Epithelial cell of proximal tubule (primary cell): ENCODE data around the gene CAMTA1. TPM values are rescaled to one million over a fixed set of nuclear protein-coding genes. Genes with fewer than 3 reads are reported as not detected.

Experiments
- DNase-seq: peaks from one replicate; pipeline ENCODE4 v3.0.0-alpha.2; 2011; ENCODE audit warnings: low read depth
- H3K4me3 ChIP-seq: 2 replicates; pipeline ENCODE4 v1.5.1; 2011; ENCODE audit warnings: low read depth, mild to moderate bottlenecking, low read length
- total RNA-seq: library from RNA; depleted of rRNA; stranded (reverse); fragments of >200 nt; gene quantifications from 2 replicates; pipeline ENCODE4 v1.2.3, GENCODE V29; 2015
- TF ChIP-seq, protein P1 (sequence below): conservative IDR thresholded peaks from 2 replicates; pipeline ENCODE4 v1.5.1; 2012; ENCODE audit warnings: low read depth, mild to moderate bottlenecking, low read length

Gene CAMTA1
- total RNA-seq, 1 donor from 2014 or later, result 79.2 TPM

DNA sequence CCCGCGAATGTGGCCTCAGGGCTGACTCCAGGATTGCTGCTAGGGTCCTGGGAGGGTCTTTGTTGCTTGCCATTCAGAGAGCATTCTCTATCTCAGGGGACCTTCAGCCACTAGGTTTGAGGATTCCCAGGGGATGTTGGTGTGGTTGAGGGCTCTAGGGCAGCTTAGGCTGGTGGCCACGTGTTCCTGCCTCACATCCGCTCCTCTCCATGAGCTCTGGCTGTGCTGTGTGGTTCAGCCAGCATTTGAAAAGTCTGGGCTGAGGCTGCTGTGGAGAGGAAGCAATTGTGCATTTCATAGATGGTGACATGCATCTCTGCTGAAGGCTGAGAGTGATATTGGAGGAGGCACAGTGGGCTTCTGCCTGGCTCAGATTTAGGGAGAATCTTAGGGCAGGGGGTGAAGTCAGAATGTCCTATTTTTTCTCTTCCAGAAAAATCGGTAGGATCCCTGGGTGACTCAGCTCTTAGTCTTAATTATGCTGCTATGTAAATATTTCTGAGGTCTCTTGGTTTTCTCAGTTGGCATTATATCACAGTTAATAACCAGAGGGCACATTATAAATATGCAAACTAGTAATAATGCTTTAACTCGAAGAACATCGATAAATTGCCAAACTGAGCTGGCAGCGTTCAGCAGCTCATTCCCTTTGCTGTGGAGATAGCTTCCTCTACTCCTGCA is 182.3 kb downstream of the CAMTA1 start:
- DNase-seq, result no peak
- no peak overlapping the region for H3K4me3 ChIP-seq
- TF ChIP-seq, protein P1, sequence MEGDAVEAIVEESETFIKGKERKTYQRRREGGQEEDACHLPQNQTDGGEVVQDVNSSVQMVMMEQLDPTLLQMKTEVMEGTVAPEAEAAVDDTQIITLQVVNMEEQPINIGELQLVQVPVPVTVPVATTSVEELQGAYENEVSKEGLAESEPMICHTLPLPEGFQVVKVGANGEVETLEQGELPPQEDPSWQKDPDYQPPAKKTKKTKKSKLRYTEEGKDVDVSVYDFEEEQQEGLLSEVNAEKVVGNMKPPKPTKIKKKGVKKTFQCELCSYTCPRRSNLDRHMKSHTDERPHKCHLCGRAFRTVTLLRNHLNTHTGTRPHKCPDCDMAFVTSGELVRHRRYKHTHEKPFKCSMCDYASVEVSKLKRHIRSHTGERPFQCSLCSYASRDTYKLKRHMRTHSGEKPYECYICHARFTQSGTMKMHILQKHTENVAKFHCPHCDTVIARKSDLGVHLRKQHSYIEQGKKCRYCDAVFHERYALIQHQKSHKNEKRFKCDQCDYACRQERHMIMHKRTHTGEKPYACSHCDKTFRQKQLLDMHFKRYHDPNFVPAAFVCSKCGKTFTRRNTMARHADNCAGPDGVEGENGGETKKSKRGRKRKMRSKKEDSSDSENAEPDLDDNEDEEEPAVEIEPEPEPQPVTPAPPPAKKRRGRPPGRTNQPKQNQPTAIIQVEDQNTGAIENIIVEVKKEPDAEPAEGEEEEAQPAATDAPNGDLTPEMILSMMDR, result no peak

DNA sequence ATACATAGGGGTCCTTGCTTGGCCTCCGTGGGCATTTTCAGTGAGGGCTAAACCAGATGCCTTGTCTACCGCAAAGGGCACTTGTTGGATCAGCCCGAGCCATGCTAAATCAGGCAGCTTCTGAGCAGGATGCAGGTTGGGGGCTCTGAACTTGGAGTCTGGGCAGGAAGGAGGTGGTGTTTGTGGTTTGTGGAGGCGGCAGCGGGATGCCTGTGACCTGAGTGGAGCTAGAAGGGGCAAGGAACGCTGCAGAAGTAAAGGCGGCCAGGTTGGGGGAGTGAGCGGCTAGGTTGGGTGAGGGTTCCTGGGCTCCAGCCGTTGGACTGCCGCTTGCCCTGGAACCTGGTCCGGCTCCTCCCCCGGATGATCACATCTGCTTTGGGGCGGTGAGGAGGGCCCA is 183.9 kb downstream of the CAMTA1 start:
- H3K4me3 ChIP-seq, result no peak overlapping the region
- TF ChIP-seq, protein P1, result no peak
- no peak for DNase-seq

DNA sequence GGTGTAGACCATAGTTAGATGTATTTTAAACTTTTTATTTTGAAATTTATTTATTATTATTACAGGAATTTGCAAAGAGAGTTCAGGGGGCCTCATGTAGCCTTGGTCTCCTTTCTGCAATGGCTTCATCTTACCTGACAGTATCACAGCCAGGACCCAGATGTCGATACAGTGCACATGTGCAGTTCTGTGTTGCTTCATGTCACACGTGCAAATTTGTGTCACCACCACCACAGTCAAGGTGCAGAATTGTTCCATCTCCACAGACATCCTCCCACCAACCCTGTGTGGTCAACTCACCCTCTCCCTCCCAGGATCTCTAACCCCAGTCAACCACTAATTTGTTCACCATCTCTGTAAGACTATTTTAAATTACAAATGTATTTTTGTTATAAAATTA is 184.5 kb downstream of the CAMTA1 start:
- DNase-seq, result no peak

DNA sequence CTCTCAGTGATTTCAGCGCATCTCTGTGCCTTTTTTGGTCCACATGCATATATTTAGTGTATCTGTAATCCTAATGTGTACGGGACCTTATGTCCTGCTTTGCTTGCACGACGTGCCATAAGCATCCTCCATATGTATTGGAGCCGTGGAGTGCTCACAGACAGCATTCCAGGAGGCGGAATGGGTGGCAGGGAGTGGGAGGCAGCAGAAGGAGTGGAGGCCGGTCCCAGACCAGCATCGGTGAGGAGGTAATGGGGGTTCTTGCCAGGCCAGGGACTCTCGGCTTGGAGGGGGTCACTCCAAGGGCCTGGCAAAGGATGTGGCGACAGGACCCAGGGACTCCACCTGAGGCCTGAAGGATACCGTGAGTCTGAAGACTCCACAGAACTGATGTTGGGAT is 185.0 kb downstream of the CAMTA1 start:
- DNase-seq, result no peak
- no peak overlapping the region for H3K4me3 ChIP-seq
- TF ChIP-seq, protein P1, result no peak

More for the DNA sequence above, 184.5 kb downstream of the CAMTA1 start:
- TF ChIP-seq, protein P1, result no peak
- no peak overlapping the region for H3K4me3 ChIP-seq

DNA sequence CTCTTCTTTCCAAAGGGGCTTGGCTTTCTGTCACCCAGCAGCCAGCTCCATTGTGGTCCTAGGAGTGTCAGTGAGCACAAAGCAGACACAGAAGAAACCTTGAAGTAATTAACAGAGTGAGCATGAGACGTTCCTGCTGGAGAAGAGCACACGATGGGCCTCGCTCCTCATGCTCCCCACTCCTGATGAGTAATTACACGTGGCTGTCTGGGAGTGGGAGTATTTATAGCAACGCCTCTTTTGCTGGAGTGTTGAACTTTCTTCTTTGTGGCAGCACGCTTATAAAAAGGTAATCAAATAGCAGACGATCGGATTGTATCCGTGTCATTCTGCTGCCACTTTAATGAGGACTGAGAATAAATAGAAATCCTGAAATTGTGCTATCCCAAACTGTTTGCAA is 185.8 kb downstream of the CAMTA1 start:
- DNase-seq, result no peak
- TF ChIP-seq, protein P1, result no peak
- no peak overlapping the region for H3K4me3 ChIP-seq

DNA sequence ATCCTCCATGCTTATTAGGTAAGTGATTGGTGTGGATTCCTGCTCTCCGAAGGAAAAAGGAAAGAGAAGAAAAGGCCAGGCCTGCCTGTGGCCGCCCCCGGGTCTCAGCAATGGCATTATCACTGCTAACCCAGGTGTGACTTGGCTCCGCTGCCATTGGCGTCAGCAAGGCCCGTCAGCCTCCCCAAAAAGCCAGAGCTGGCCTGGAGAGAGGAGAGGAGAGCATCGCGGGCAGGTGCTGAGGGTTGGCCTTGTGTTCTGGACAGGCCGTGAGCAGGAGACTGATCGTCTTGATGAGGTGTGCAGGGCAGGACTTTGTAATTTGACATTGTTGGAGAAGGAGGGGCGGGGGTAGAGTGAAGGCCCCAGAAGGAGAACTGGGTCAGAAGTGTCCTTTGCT is 186.4 kb downstream of the CAMTA1 start:
- DNase-seq, result no peak
- TF ChIP-seq, protein P1, result no peak
- H3K4me3 ChIP-seq, result no peak overlapping the region

DNA sequence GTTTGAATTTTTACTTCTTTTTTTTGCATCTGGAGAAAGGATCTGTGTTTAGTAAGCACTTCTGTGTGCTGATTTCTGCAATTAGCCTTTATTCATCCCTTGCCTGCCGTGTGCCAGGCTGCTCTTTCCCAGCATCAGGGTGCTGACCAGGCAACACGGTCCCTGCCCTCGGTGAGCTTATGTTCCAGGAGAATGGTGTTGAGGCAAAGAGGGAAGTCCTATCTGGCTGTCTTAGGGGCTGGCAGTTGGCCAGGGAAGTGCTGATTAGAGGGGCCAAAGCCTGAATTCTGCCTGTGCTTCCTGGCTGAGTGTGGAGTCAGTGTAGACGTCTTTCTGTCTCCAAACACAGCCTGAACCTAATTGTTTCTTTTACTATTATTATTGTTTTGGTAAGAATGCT is 187.1 kb downstream of the CAMTA1 start:
- TF ChIP-seq, protein P1, result no peak
- H3K4me3 ChIP-seq, result no peak overlapping the region

More for the DNA sequence above, 187.1 kb downstream of the CAMTA1 start:
- no peak for DNase-seq
